GM18498 (cell line): Measurements from ENCODE around the gene PDCD7.
"Not testable (repeated sequence)": the region's sequence is repeated elsewhere in the genome, so short reads cannot be mapped to it uniquely, and the experiment has no call there.

ENCODE experiments used
- ATAC-seq: cut with Tn5 transposase; IDR thresholded peaks from one replicate; pipeline ENCODE4 v1.9.1; 2021; ENCODE audit warnings: mild to moderate bottlenecking, moderate library complexity; ENCODE audit not compliant: unreplicated experiment

Gene PDCD7

GRCh38 chr15:65130941-65131340, 2.7 kb downstream of the PDCD7 start:
- no peak for ATAC-seq

GRCh38 chr15:65115542-65115941, 18.1 kb downstream of the PDCD7 start:
- ATAC-seq = no peak

- no peak for ATAC-seq
These were observed 18.5 kb downstream of the PDCD7 start, which contains the start of gene UBAP1L for GRCh38 chr15:65115086-65115485. Gene UBAP1L (minus strand): TSS chr15:65115200. CDS start chr15:65106215, 8,985 bp downstream.

DNA sequence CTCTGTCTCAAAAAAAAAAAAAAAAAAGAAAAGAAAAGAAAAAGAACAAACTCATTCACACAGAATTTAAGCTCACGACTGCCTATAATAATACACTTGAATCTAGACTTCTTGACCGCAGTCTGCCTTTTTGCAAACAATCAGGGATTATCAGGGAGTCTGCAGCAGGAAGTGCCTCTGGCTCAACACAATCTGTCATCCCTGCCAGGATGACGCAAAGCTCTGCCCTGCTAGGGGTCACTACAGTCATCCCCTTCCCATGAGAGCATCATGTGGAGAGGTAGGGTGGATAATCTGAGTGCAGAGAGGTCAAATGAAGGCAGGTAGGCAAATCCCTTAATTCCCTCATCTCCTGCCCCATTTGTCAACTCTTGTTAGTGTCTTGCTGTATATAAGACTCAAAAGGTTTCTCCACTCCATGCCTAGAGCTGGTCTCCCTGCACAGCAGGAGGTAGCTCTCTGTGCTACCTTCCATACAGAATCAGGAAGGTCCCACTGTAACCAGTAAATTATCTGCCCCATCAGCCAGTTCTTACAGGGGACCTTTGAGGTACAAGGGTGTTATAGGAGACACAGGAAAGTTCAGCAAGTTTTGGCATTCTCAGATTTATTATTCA, 22.8 kb downstream of the PDCD7 start:
- no peak for ATAC-seq

DNA sequence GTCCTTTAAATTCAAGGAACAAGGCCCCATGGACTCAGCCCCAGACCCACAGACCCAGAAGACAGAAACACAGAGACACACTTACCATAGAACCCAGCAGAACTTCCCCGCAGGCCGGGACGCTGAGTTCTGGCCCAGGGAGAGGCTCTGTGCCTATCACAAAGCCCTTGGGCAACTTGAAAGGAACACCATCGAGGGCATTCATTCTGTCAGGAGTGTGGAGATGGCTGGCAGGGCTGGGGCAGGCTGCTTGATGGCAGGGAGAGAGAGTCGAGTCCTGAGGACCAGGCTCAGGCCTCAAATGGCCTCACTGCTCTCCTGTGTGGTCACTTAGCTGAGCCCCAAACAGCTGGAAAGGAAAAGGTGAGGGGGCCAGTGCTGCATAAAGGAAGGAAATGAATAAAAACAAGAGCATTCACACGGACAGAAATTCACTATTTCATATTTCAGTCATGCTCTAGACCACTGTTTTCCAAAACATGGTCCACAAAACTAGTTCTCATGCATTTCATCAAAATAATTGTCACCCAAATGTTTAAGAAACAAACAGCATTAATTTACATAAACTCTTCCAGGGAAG, 27.5 kb downstream of the PDCD7 start:
- no peak for ATAC-seq

DNA sequence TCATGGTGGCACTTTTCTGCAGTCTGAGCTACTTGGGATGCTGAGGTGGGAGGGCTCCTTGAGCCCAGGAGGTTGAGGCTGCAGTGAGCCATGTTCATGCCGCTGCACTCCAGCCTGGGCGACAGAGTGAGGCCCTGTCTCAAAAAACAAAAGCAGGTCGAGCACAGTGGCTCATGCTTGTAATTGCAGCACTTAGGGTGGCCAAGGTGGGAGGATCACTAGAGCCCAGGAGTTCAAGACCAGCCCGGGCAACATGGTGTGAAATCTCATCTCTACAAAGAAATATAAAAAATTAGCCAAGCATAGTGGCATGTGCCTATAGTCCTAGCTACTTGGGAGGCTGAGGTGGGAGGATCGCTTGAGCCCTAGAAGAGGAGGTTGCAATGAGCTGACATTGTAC, 28.6 kb downstream of the PDCD7 start:
- no peak for ATAC-seq

DNA sequence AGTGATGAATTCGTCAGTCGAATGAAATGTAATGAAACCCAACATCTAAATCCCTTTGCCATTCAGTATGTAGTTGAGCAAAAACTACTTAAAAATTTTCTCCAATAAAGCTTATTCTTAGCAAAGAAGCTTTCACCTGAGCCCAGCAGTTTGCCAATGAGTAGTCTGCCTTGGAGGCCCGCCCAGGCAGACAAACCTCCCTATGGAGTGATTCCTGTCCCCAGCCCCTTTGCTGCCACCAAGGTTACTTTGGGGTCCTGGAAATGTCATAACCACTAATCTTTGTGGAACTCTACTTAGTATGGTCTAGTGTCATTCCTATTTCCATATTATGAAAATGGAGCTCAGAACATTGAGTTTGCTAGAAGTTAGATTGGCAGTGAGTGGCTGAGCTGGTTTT, 30.7 kb downstream of the PDCD7 start:
- no peak for ATAC-seq

DNA sequence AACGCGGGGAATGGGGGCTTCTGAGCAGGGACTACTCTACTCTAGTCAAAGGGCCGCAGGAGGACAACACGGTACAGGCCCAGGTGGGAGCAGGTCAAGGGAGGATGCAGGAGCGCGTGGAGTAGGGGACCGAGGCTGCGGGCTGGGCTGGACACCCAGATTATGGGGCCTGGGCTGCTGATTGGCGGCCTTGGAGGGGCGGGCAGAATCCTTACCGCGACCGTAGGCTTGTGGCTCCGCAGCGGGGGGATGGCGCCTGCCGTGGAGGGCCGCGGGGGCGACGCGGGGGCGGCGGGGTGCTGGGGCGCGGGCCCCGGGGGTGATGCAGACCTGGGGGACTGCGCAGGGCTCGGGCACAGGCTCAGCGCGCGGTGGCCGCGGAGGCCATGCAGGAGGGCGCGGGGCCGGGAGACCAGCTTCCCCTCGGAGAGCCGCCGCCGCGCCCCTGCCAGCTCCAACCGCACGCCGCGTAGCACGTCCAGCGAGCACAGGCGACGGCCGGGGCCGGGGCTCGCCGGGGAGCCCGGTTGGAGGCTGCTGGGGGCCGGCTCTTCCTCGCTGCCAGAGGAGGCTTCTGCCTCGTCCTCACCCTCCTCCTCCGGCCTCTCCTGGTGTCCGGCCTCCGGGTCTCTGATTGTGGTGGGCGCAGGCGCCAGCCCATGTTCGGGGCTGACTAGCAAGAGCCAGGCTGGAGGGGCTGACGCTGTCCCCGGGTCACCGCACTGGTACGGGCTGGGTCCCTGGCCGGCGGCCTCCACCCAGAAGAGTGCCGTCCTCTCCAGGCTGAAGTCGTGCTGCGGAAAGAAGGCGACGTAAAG, 31.5 kb downstream of the PDCD7 start:
- ATAC-seq = no peak

- no peak for ATAC-seq
These were observed 32.2 kb downstream of the PDCD7 start for GRCh38 chr15:65101411-65101890.

DNA sequence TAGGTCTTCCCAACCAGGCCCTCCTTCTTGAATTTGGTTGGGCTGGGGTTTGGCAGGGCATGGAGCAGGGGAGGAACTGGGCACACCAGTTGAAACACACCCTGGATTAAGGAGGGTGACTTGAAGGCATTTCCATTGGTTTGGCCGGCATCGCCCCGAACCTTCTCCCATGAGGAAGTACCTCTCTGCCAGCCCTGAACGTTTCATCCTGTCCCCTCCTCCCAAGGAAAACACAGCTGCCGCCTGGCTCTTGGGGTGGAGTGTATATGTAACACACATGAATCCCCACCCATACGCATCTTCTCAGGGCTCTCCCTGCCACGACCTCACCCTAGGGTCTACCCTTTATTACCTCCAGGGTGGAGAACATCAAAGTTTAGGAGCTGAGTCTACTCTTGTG, 33.2 kb downstream of the PDCD7 start:
- ATAC-seq = no peak

- not testable (repeated sequence) for ATAC-seq
These were observed 33.8 kb downstream of the PDCD7 start for GRCh38 chr15:65099801-65100200.

DNA sequence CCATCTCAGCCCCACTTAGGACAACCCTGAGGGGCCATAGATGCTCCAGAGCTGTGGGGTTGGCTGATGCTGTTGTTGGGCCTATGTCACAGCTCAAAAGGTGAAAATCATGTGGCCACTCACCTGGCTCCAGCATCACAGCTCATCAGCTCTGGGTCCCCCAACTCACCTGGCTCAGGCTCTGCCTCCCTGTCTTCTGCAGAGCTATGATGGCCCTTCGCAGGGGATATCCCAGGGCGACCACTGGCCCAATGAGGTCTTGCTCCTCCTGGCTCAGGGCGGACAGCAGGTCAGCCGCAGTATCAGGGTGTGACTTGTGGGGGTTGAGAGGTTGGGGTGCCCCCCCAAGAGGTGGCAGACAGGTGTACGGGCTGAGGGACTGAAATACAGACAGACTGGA, 34.3 kb downstream of the PDCD7 start:
- ATAC-seq = no peak

GRCh38 chr15:65097651-65098263, 35.9 kb downstream of the PDCD7 start:
- ATAC-seq = no peak

DNA sequence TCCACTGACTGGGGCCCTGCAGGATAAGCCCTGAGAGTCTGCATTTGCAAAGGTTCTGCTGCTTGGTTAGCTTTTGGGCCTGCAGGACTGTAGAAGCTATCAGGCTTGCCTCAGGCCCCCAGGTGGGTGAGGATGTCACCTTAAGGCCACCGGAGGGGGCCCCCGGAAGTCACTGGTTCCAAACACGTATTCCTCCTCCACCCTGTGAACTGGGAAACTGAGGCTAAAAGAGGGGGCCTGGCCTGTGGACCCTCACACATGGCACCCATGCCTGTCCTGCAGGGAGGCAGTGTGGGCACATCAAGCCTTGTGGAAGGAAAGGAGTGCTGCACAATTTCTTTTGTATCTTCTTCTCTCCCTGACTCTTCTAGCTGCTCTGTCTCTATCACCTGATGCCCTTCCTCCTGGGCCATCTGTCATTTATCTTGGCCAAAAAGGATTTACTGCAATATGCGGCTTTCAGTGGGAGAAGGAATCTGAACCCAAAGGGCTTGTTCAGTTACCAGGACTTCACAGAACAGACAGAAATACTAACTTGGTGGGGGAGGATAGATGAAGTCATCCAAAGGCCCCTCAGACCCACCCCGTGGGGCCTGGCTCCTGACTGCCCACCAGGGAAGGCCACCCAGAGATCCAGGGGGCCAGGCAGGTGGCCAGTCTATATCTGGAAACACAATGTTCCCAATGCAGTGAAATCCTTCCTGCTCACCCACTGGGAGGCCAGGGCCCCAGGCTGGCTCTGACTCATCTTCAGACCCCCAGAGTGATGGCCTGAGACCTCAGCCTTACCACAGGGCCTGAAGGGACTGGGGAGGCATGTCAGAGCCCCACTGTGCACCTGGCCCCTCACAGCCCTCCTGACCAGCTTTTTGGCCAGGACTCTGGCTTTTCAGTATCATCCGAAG, 36.9 kb downstream of the PDCD7 start:
- ATAC-seq = no peak

- no peak for ATAC-seq
These were observed 37.9 kb downstream of the PDCD7 start for GRCh38 chr15:65095747-65096104.

DNA sequence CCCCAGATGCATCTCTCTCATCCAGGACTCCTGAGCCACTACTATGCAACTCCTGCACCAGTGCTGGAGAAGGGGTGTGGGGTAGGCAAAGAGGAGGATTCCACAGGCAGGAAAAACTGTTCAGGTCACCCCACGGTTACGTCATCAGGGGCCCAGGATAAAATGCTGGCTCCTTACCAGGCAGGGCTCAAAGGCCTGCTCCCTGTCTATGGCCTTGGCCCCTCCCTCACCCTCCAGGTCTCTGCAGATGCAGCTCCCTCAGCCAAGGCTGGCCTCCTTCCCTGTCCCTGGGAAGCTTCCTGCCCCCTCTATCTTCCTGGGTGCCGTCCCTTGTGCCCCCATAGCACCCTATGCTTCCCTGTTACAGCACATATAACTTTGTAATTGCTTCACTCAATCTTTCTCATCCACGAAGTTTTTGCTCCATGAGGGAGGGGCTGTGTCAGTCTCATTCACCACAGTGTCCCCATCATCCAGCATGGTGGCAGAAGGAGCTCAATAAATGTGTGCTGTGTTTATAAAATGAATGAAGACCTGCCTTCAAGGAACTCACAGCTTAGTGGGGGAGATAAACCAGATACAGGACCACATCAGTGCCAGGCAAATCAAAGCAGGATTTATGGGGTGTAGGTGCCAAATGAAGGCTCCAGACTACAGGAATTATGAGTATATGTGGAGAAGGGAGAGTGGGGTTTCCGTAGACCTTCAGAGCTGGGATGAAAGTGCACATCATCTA, 38.4 kb downstream of the PDCD7 start:
- ATAC-seq = no peak

DNA sequence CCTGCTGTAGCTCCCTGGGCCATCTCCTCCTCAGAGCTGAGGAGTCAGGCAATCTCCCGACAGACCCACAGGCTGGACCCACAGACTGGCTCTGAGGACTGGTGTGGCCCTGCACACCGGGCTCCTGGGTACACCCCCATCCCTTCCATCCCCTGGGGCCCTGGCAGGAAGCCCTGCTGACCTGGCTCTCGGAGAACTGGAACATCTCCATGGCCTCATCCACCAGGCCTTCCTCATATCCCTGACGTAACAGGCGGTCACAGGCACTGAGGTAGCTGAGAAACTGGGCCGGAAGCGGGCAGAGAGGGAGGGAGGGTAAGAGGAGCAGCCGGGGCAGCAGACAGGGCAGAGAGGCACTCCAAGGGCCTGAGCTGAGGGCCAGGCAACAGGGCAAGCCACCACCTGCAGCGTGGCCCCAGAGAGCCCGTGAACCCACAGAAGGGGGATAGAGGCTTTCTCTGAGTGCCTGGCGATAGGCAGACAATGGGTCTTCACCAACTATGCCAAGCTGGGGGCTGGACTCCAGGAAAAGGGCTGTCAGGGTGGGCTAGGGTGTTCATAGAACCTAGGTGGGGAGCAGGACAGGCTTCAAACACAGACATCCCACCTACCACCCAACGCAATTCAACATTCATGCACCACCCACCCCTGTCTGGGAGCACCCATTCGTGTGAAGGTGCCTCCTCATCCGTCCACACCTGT, 39.2 kb downstream of the PDCD7 start:
- no peak for ATAC-seq

GRCh38 chr15:65093793-65094170, 39.8 kb downstream of the PDCD7 start:
- not testable (repeated sequence) for ATAC-seq
